HG03108 (cell line): Measurements from ENCODE around the gene PLEKHG4.

ENCODE experiments used
- ATAC-seq: cut with Tn5 transposase; IDR thresholded peaks from one replicate; pipeline ENCODE4 v1.9.1; 2021; ENCODE audit warnings: moderate library complexity; ENCODE audit not compliant: unreplicated experiment

Gene PLEKHG4

GRCh38 chr16:67326472-67327309 is 47.4 kb downstream of the PLEKHG4 start, which contains the start of the genes KCTD19 and LRRC36:
KCTD19 (minus strand) TSS chr16:67326741; CDS start chr16:67326707, 34 bp downstream.
LRRC36 (plus strand) TSS chr16:67326815; CDS start chr16:67326863, 48 bp downstream.
- no peak for ATAC-seq

- no peak for ATAC-seq
Observed at GRCh38 chr16:67327743-67328142, 48.4 kb downstream of the PLEKHG4 start.

- ATAC-seq = no peak
Observed at GRCh38 chr16:67329901-67330300, 50.6 kb downstream of the PLEKHG4 start.

GRCh38 chr16:67333315-67333714 is 54.0 kb downstream of the PLEKHG4 start:
- no peak for ATAC-seq

- no peak for ATAC-seq
Observed at GRCh38 chr16:67336116-67336515, 56.8 kb downstream of the PLEKHG4 start.

GRCh38 chr16:67336648-67337047 is 57.3 kb downstream of the PLEKHG4 start:
- no peak for ATAC-seq
